22Rv1 (cell line): ENCODE measurements around the gene BANF1.

ENCODE experiments used
- CTCF ChIP-seq: fragments of 450-650 bp; IDR thresholded peaks from 2 replicates; pipeline ENCODE4 v1.5.1; 2017; ENCODE audit warnings: mild to moderate bottlenecking
- ZFX ChIP-seq: fragments of 450-650 bp; IDR thresholded peaks from 2 replicates; pipeline ENCODE4 v1.6.1; 2017; ENCODE audit warnings: antibody characterized with exemption, borderline replicate concordance

DNA sequence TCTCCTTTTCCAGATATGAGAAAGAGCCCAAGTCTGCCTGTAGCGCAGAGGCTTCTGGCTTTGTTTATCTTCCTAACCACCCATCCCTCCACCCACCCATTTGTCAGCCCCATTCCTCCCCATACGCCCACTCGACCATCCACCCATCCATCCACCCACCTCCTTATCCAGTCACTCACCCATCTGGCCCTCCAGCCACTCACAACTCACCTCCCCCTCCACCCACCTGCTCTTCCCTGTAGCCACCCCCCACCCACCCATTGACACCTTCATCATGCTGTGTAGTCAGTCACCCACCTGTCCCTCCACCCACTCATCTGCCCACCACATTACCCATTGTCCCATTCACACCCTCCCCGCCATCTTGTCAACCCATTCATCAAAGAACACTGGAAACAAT, 15.0 kb downstream of the BANF1 start:
- TF ChIP-seq CTCF: no peak
- TF ChIP-seq ZFX: no peak
